Suprapubic skin (tissue), 4 donors: ENCODE measurements around the gene MCC. TPM values are rescaled to one million over a fixed set of nuclear protein-coding genes. Genes with fewer than 3 reads are reported as not detected.

Experiments used
- DNase-seq, 2 donors: peaks; one replicate each; pipeline ENCODE4 v3.0.0-alpha.2; 2019; ENCODE audit warnings: low spot score in 2 of 2
- H3K27ac ChIP-seq: fragments of 200-600 bp; sonication (generic); one replicate; pipeline ENCODE4 v1.5.1; 2019
- H3K27me3 ChIP-seq: fragments of 200-600 bp; sonication (generic); one replicate; pipeline ENCODE4 v1.5.1; 2019
- H3K36me3 ChIP-seq: fragments of 200-600 bp; sonication (generic); one replicate; pipeline ENCODE4 v1.5.1; 2019
- H3K4me1 ChIP-seq: fragments of 200-600 bp; sonication (generic); one replicate; pipeline ENCODE4 v1.5.1; 2019
- H3K4me3 ChIP-seq: fragments of 200-600 bp; sonication (generic); one replicate; pipeline ENCODE4 v1.5.1; 2019; ENCODE audit warnings: mild to moderate bottlenecking
- H3K9me3 ChIP-seq: fragments of 200-600 bp; sonication (generic); one replicate; pipeline ENCODE4 v1.5.1; 2019
- CTCF ChIP-seq, 2 donors: fragments of 200-600 bp in 1 of 2; fragments of 450-650 bp in 1 of 2; sonication (generic) in 1 of 2; IDR thresholded peaks; one replicate each; pipeline ENCODE4 v1.5.1; 2016 to 2019; ENCODE audit warnings: antibody characterized with exemption in 2 of 2, mild to moderate bottlenecking in 1 of 2, moderate library complexity in 1 of 2
- EP300 ChIP-seq: sonication (generic); formaldehyde crosslinking; IDR thresholded peaks from one replicate; pipeline ENCODE4 v1.6.1; 2017; ENCODE audit warnings: antibody characterized with exemption
- POLR2A ChIP-seq, 2 donors: fragments of 450-650 bp; IDR thresholded peaks; one replicate each; pipeline ENCODE4 v1.6.1; 2017; ENCODE audit warnings: antibody characterized with exemption in 2 of 2, mild to moderate bottlenecking in 2 of 2, moderate library complexity in 2 of 2
- POLR2AphosphoS5 ChIP-seq, 3 donors: sonication (generic); formaldehyde crosslinking; IDR thresholded peaks; one replicate each; pipeline ENCODE4 v1.6.1; 2017; ENCODE audit warnings: antibody characterized with exemption in 3 of 3
- WGBS: methylation state at CpG from one replicate; pipeline ENCODE4 v1.1.5; 2018; 5-methylcytosine and 5-hydroxymethylcytosine counted together
- total RNA-seq, 4 donors: library from RNA; depleted of rRNA; stranded (reverse); fragments of >200 nt; gene quantifications; one replicate each; pipeline ENCODE4 v1.1.0, GENCODE V29; 2016

Gene MCC
- total RNA-seq, 4 donors from 2014 or later, result 67.7 to 105 (median 86.6) TPM

DNA sequence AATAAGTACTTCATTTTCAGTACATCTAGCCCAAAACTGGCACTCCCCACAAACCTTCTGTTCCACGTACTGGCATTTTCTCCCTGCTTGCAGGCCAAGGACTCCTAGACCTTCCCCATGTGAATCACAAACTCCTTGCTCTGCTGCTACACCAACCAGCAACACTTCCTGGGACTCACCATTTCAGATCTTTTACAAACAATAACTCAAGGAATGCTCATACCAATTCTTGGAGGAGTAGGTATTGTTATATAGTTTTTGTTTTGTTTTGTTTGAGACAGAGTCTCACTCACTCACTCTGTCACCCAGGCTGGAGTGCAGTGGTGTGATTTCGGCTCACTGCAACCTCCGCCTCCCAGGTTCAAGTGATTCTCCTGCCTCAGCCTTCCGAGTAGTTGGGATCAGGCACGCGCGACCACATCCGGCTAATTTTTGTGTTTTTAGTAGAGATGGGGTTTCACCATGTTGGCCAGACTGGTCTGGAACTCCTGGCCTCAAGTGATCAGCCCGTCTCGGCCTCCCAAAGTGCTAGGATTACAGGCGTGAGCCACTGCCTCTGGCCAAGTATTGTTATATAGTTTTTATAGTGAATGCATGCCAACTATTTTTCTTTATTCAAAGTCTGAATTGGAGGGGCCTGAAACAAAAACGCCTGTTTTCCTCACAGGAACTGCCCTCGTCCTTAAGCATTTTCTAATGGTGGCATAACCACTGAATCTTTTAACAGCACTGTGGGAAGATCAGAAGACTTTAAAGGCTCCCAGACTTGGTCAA, 264.2 kb downstream of the MCC start:
- peaks cover 2% of the 10 kb centered on the region for H3K4me1 ChIP-seq
- no peaks in the 10 kb centered on the region for H3K27me3 ChIP-seq
- DNase-seq, result no peak
- no peaks in the 10 kb centered on the region for H3K9me3 ChIP-seq
- H3K36me3 ChIP-seq, result no peaks in the 10 kb centered on the region
- TF ChIP-seq EP300 (no peak), POLR2A (IDR thresholded peaks at IDR 0.05) (no peak), POLR2AphosphoS5 (IDR thresholded peaks at IDR 0.05) (no peak), CTCF (IDR thresholded peaks at IDR 0.05) (no peak)
- no peak overlapping the region for H3K27ac ChIP-seq
- WGBS, result 87% methylated on average over 13 of the region's 13 CpGs
- H3K4me3 ChIP-seq, result no peak overlapping the region

DNA sequence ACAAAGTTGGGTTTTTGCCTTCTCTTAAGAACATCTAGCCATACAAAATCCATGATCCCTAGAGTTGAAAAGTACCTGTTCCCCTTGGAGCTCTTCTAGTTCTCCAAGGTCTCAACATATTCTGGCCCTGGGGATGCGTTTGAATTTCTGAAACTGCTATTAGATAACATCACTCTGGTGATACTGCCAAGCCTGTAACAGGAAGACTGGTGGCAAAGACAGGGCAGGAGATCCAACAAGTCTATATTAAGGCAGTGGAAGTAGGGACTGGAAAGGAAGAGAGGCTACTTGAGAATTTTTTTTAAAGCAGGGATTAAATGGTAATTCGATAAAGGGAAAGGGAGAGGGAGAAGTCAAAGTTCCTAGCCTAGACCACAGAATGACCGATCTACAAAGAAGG, 264.9 kb downstream of the MCC start:
- H3K27ac ChIP-seq, result no peak overlapping the region
- no peaks in the 10 kb centered on the region for H3K9me3 ChIP-seq
- H3K36me3 ChIP-seq, result no peaks in the 10 kb centered on the region
- TF ChIP-seq CTCF (IDR thresholded peaks at IDR 0.05), result no peak
- no peak for TF ChIP-seq EP300
- no peak for TF ChIP-seq POLR2AphosphoS5 (IDR thresholded peaks at IDR 0.05)
- no peak for TF ChIP-seq POLR2A (IDR thresholded peaks at IDR 0.05)
- no peak overlapping the region for H3K4me3 ChIP-seq
- 73% methylated on average over 3 of the region's 3 CpGs for WGBS
- H3K27me3 ChIP-seq, result no peaks in the 10 kb centered on the region
- no peak for DNase-seq
- peaks cover 2% of the 10 kb centered on the region for H3K4me1 ChIP-seq

GRCh38 chr5:113221294-113222176, 266.7 kb downstream of the MCC start:
- Histone ChIP-seq H3K27ac (no peak overlapping the region), H3K27me3 (no peaks in the 10 kb centered on the region), H3K4me3 (no peak overlapping the region), H3K4me1 (peaks cover 6% of the 10 kb centered on the region), H3K9me3 (no peaks in the 10 kb centered on the region), H3K36me3 (no peaks in the 10 kb centered on the region)
- TF ChIP-seq POLR2AphosphoS5 (IDR thresholded peaks at IDR 0.05), result no peak
- no peak for TF ChIP-seq EP300
- TF ChIP-seq POLR2A (IDR thresholded peaks at IDR 0.05), result no peak
- no peak for TF ChIP-seq CTCF (IDR thresholded peaks at IDR 0.05)
- WGBS, result 81% methylated on average over 5 of the region's 5 CpGs
- DNase-seq, result no peak

DNA sequence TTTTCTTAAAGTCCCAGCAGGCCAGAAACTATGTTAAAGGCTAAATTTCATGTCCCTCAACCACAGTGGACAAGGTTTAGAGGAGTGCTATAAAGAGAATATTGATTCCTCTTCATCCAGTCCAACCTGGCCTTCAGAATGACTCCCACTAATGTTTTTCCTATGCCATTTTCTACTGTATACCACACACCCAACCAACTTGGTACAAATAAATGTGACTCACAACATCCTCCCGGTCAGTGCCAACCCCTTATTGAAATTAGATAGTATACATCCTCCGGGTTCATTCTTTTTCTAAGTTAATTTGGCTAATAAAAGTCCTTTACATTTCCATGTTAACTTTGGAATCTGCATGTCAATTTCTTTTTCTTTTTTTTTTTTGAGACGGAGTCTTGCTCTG, 268.6 kb downstream of the MCC start:
- no peaks in the 10 kb centered on the region for H3K36me3 ChIP-seq
- no peaks in the 10 kb centered on the region for H3K9me3 ChIP-seq
- H3K27ac ChIP-seq, result no peak overlapping the region
- no peak for DNase-seq
- WGBS, result 80% methylated on average over 2 of the region's 3 CpGs
- no peaks in the 10 kb centered on the region for H3K27me3 ChIP-seq
- H3K4me3 ChIP-seq, result no peak overlapping the region
- peaks cover 11% of the 10 kb centered on the region for H3K4me1 ChIP-seq
- TF ChIP-seq POLR2A (IDR thresholded peaks at IDR 0.05), result no peak
- no peak for TF ChIP-seq POLR2AphosphoS5 (IDR thresholded peaks at IDR 0.05)
- TF ChIP-seq EP300, result no peak
- TF ChIP-seq CTCF (IDR thresholded peaks at IDR 0.05), result no peak

DNA sequence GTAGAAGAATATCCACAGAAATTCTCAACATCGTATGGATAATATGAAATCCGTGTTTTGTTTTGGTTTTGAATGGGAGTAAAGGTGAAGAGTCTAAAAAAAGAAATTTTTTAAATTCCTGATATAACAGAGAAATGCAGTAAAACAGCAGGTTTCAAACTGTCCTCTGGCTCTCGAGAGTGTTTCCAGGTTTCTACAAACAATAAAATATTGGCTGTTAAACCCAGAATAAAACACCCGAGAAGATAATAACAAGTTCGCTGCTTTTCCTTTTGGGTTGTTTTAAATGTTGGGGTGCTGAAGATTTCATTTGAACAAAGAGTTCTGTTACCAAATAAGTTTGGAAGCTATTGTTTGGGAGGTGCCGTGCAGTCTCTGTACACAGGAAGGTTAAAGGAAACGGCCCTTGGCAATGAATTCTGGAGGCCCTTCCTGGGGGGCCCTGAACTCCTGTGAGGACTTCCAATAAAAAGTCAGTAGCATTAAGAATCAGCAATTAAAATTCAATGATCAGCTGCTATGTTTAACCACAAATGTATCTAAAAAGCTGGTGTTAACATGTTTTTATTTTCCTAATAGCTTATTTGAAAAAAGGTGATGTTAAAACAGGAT, 269.2 kb downstream of the MCC start:
- no peak overlapping the region for H3K27ac ChIP-seq
- no peaks in the 10 kb centered on the region for H3K9me3 ChIP-seq
- DNase-seq, result no peak
- no peak overlapping the region for H3K4me3 ChIP-seq
- TF ChIP-seq POLR2A (IDR thresholded peaks at IDR 0.05), result no peak
- no peak for TF ChIP-seq POLR2AphosphoS5 (IDR thresholded peaks at IDR 0.05)
- no peak for TF ChIP-seq EP300
- no peak for TF ChIP-seq CTCF (IDR thresholded peaks at IDR 0.05)
- H3K4me1 ChIP-seq, result peaks cover 12% of the 10 kb centered on the region
- WGBS, result 68% methylated on average over 7 of the region's 7 CpGs
- H3K27me3 ChIP-seq, result no peaks in the 10 kb centered on the region
- no peaks in the 10 kb centered on the region for H3K36me3 ChIP-seq
